Germinal center (tissue), 1 donor: Measurements from ENCODE around the gene COL6A3.

Experiments used
- DNase-seq: peaks from one replicate; pipeline ENCODE4 v3.0.0; 2012; ENCODE audit warnings: mixed read lengths, low spot score

The COL6A3 gene

DNA sequence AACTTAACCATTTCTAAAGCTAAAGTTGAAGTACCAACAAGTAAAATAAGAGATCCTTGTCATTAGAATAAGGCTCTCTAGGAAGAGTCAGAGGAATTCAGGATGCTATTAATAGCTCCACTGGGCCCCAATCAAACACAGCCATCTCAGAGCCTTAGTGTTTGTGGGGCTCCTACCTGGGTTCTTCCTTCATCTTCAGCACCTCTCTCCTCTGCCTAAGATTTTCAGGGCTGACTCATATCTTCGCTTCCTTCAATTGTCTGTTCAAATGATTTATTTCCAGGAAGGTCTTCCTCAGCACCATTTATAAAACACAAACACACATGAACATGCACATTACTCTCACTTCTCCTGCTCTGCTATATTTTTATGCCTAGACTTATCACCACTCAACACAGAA, 119.5 kb downstream of the COL6A3 start:
- no peak for DNase-seq

DNA sequence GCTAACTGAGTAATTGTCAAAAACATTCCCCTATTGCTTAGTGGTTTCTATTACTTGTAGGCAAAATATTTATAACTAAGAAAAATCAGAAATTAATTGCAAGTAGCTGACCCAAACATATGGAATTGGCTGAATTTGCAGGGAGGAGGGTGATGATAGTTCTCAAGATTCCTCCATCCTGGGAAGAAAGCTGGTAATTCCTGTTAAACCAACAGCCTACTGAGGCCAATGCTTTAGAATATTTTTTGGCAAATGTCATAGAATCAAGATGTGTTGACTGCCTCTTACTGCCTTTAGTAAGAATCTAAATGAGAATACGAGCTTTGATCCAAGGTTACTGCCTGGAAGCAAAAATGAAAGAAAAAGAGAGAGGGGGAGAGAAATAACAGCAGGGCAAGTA, 120.0 kb downstream of the COL6A3 start:
- DNase-seq: no peak

DNA sequence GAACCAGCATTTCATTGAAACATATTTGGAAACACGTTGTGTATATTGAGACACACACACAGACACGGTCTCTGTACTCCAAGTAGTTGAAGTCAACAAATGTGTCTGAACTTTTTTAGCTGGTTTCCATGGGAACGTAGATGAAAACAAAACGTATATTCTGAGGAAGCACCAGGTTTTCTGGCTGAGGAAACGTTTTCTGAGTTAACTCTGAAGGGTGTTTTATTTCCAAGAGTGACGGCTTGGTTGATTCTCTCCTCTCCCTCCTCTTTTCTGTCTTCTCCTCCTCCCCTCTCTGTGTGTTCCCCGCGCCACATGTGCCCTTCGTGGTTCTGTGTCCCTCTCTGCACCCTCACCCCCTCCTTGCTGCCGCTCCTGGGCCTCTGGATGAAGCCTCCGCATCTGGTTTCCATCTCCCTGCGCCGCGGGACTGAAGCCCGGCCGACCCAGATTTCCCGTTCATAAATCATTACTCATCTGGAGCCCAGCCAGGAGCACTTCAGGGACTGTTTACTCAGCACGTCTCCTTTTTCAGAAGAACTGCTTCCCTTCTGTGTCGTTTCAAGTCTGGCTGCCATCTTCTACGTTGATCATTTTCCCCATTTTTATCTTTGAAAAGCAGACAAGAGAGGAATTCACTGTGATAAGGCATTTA, 122.7 kb downstream of the COL6A3 start:
- DNase-seq: no peak

DNA sequence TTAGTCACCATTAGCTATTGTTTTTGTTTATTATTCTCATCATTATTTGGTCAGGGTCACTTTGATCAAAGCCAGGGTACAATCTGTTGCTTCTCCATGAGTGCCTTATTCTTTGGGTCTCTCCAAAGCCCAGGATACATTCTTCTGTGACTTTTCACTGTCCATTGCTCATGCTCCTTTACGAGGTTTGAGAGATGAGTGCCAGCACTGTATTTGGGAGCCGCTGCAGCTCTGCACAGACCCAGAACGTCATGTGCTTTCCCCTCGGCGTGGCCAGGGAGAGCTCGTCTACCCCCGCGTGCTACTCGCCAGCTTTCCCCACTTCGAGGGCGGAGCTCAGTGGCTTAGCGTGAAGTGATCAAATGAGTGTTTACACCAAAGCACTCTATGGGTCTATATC, 123.7 kb downstream of the COL6A3 start:
- DNase-seq: no peak

DNA sequence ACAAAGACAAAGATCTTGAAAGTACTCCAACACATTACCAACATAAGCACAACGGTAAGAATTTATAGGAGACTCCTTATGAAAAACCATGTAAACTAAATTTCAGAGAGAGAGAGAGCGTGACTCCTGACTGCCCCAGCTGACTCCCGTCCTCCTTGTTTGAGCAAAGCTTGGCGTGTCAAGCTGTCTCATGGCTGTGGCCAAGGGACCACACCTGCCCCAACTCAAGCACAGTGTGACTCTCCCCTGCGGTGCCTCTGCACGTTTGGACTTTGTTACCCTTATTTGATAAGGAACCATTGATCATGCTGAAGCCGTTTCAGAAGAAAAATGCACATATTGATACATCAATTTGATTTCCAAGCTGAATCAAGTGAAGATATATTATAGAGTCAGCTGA, 124.8 kb downstream of the COL6A3 start:
- no peak for DNase-seq

DNA sequence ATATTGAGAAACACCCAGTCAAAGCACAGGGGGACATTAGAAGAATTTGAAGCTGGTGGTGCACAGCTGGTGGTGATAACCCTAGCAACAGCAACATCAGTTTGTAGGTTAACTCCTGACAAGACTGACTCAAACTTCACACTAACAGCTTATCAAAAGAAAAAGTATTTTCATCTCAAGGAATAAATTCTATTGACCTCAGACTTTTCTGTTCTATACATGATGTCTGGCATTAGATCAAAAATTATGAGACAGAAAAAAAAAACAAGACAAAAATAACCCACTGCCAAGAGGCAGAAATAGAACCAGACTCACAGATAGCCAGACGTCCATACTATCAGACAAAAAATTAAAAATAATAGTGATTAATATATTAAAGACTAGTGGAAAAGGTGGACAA, 126.1 kb downstream of the COL6A3 start:
- no peak for DNase-seq

DNA sequence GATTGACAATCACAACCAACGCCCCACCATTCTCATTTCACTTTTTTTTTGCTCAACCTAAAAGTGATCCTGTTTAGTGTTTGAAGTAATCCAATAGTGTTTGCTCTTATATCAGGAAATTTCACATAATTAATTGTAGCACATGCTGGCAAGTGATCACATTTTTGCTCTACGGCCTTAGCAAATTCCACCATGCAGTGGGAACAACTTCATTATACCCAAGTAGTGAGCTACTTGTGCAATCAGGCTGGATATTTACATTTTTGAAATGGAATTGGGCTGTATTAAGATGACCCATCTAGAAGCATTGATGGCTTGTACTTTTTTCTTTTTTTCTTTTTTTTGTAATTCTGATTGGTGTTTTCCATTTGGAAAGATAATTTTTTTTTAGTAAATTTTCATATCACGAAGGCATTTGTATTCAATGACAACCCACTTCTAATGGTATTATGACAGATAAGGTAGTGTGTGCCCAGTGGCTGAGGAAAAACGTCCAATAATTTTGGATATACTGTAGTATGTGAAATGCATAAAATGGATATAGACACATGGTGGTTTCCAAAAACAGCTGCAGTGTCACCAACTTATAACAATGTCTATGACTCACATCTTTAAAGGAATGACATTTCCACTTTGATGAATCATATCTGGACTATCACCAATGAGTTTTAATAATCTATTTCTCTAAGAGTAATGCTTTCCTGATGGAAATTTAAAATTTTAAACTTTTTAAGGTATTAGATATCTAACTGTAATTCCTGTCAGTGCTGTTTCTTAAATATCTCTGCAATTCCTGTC, 130.6 kb downstream of the COL6A3 start:
- no peak for DNase-seq

DNA sequence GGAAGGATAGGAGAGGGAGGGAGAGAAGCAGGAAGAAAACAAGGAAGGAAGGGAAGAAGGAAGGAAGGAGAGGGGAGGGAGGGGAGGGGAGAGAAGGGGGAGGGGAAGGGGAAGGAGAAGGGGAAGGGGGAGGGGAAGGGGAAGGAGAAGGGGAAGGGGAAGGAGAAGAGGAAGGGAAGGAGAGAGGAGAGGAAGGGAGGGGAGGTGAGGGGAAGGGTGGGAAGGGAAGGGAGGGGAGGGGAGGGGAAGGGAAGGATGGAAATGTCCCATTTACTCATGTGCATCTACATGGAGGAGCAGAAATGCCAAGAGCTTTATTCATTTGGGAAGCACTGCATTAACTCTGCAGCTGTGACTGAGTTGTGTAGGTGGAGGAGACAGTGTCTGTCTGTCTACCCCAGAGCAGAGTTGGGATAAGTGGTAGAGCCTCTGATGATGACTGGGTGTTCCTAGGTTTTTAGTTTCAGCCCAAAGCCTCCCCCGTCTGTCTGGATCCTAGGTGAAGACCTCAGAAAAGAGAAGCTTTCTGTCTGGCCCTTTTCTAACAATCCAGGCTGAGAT, 131.3 kb downstream of the COL6A3 start:
- DNase-seq: no peak

DNA sequence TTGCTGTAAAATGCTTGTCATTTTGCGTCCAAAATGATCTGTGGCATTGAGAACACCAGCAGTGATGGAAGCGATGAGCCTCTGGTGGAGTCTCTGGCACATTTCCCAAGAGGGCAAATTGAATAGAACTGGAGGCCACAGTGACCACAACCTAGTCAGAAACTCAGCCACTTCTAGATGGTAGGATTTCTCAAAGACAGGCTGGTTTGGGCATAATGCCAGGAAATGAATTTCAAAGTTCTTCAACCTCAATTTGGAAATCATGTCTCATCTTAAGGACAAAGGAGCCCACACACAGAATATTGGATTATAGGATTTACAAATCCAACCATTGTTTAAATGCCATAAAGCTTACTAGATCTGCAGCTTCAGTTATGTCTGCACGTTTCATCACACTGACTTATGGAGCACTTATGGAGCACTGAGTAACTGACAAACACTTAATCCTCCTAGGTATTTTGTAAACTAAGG, 132.1 kb downstream of the COL6A3 start:
- DNase-seq: no peak

DNA sequence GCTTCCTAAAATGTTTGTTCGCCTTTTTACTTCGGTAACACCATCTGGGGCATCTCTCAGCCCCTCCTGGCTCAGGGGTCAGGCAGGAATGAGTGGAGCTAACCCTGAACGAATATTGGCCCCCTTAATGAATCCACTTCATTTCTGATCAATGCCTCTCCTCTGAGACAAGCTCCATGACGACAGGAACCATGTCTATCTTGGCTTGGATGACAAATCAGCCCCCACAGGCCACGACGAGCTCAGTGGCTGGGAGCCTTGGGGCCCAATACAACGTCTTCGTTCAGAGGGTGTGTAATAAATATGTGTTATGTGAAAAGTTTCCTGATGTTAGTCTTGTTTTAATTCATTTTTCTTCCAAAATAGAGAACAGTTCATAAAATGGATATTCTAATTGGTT, 133.0 kb downstream of the COL6A3 start:
- no peak for DNase-seq

DNA sequence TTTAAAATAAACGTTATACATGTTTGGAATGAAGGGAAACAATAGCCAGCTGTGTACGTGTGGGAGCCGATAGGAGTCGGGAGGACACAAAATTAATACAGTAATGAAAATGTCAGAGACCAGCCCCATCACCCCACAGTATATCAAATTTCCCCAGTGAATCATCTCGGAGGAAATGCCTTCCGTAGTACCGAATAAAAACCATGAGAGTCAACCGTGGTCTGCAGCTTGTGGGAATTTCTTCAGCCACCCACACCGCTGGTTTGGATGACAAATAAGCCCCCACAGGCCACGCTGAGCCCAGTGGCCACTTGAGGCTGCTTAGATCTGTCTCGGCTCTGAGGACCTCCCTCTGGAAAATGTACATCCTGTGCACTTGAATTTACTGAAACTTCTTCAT, 133.7 kb downstream of the COL6A3 start:
- no peak for DNase-seq

DNA sequence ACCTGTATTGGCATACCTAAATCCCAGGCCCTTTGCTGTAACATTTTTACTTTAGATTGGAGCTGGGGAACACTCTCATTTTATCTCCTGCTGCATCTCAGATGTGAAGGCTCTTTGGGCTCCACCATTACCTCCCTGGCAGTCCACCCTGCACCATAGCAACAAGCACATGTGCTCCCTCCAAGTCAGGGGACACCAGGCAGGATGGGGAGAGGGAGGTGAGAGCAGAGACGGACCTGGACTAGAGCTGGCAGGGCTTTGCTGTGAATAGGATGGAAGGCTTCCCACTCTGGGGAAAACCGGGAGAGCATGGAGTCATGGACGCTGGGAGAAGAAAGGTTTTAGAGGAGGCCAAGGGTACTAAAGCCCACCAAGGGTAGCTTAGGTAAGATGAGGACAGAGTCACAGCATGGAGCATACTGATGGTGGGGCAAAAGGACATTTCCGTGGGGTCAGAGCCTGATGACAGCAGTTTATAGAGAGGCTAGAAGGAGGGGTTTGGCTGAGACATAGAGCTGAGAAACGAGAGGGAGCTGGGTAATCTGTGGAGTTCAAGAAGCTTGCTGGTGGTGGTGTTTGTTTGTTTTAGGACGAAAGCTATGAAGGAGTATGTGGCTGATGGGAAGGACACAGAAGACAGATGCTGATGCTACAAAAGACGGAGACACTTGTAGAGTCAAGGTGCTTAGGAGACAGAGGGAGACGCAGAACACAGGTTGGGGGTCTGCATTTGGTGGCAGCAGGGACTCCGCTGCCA, 134.8 kb downstream of the COL6A3 start:
- no peak for DNase-seq

DNA sequence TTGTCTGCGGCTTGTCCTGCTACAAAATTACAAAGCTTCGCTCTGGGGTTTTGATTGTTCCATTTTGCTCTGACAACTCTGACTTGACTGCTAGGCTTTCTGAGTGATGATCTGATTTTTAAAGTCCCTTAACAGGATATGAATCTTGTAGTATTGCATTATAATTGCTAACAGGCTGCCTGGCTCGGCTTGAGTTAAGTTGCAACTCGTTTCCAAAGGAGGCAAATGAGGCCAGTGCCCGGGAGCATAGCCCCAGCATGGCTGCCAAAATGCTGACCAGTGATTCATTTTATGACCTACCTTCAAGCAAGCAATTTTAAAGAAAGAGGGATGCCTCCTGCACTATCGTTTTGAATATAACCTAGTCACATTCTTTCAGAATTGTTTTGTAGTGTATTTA, 135.4 kb downstream of the COL6A3 start:
- DNase-seq: no peak

DNA sequence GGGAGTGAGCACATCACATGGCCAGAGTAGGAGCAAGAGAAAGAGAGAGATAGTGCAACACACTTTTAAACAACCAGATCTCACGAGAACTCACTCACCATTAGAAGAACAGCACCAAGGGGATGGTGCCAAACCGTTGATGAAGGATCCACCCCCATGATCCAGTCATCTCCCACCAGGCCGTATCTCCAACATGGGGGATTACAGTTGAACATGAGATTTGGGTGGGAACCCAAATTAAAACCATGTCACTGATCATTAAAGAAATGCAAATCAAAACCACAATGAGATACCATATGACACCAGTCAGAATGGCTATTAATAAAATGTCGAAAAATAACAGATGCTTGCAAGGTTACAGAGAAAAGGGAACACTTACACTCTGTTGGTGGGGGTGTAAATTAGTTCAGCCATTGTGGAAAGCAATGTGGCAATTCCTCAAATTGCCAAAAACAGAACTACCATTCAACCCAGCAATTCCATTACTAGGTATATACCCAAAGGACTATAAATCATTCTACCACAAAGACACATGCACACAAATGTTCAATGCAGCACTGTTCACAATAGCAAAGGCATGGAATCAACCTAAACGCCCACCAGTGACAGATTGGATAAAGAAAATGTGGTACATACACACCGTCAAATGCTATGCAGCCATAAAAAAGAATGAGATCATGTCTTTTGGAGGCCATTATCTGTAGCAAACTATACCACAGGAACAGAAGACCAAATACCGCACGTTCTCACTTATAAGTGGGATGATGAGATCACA, 137.1 kb downstream of the COL6A3 start:
- DNase-seq: no peak
